ENCODE measurements around the gene MC4R.

The MC4R gene

GRCh38 chr18:60322591-60322990, 50.0 kb downstream of the MC4R start:
- DNase-seq, result no peak

Measured in DMS53 (cell line).